Ovary (tissue), 9 donors: ENCODE results near the gene ANKS1B. TPM values are rescaled to one million over a fixed set of nuclear protein-coding genes. Genes with fewer than 3 reads are reported as not detected.

Source experiments
- DNase-seq, 5 donors: peaks; one replicate each; pipeline ENCODE4 v3.0.0-alpha.2; 2019 to 2020
- H3K27ac ChIP-seq, 2 donors: fragments of 200-600 bp; one replicate each; pipeline versions ENCODE4 v1.5.1 to v1.8.0; 2019 to 2022
- H3K27me3 ChIP-seq: fragments of 200-600 bp; one replicate; pipeline ENCODE4 v1.8.0; 2022
- H3K36me3 ChIP-seq: fragments of 200-600 bp; sonication (generic); one replicate; pipeline ENCODE4 v1.5.1; 2019
- H3K4me1 ChIP-seq: one replicate; pipeline ENCODE4 v1.8.1; 2013; ENCODE audit warnings: mild to moderate bottlenecking, moderate library complexity; ENCODE audit not compliant: insufficient read depth
- H3K4me3 ChIP-seq: fragments of 200-600 bp; sonication (generic); one replicate; pipeline ENCODE4 v1.5.1; 2017
- H3K9me3 ChIP-seq, 2 donors: fragments of 200-600 bp in 1 of 2; sonication (generic) in 1 of 2; one replicate each; pipeline versions ENCODE4 v1.5.1 to v1.8.1; 2013 to 2019; ENCODE audit warnings: mild to moderate bottlenecking in 1 of 2, moderate library complexity in 1 of 2
- EP300 ChIP-seq: sonication (generic); formaldehyde crosslinking; IDR thresholded peaks from one replicate; pipeline ENCODE4 v1.6.1; 2017; ENCODE audit warnings: antibody characterized with exemption
- POLR2A ChIP-seq: fragments of 450-650 bp; IDR thresholded peaks from one replicate; pipeline ENCODE4 v1.6.1; 2017; ENCODE audit warnings: antibody characterized with exemption, mild to moderate bottlenecking, moderate library complexity
- WGBS, 3 donors: extraction: QIAGEN DNeasy Blood & Tissue Kit in 1 of 3; methylation state at CpG; one replicate each; pipeline versions ENCODE4 v1.1.5 to v1.1.7; 2013 to 2017; 5-methylcytosine and 5-hydroxymethylcytosine counted together
- intact Hi-C, 4 donors: fragments of 100-400 bp; cut with DNase I; formaldehyde crosslinking; loops; one replicate each; pipeline versions ENCODE4 v1.11.0 to v1.15.1; 2022 to 2023
- polyA plus RNA-seq, 2 donors: library from polyadenylated mRNA; stranded (reverse); fragments of 200-250 nt in 1 of 2; fragments of 350-450 nt in 1 of 2; fragmentation: Illumina TruSeq in 1 of 2; extraction: RNeasy Lipid Tissue Mini Kit (QIAGEN cat#74804) in 1 of 2; gene quantifications; one replicate each; pipeline ENCODE4 v1.2.3, GENCODE V29; 2013 to 2014
- total RNA-seq, 7 donors: library from RNA; depleted of rRNA in 2 of 7; stranded (reverse); fragments of >200 nt in 2 of 7; fragmentation: NEBNext Ultra II Directional in 3 of 7; extraction: Animal tissue kit (Norgen Biotek cat#: 25700) in 3 of 7; gene quantifications; one replicate each; pipeline versions ENCODE4 v1.1.0 to v1.2.4, GENCODE V29; 2016 to 2023
- TF ChIP-seq, protein P1 (sequence below), 3 donors: fragments of 450-650 bp in 2 of 3; fragments of 200-600 bp in 1 of 3; IDR thresholded peaks; one replicate each; pipeline versions ENCODE4 v1.5.1 to v1.8.0; 2016 to 2022; ENCODE audit warnings: antibody characterized with exemption in 3 of 3, mild to moderate bottlenecking in 1 of 3
- donor health status: DM: no; HTN: no; CAD: no; lungs with moderate emphysema.
- donor health status: DM: no; HTN: no; CAD: no.
- donor health status: Bipolar disorder and iron deficiency.
- donor health status: DM: yes; HTN: yes; CAD: no.
- donor health status: DM: no; HTN: no; CAD: no.
- donor health status: DM: yes; HTN: yes; CAD: no.

The ANKS1B gene
- total and polyA plus RNA-seq, 9 donors, result 0.80 to 34.9 (median 7.7) TPM

DNA sequence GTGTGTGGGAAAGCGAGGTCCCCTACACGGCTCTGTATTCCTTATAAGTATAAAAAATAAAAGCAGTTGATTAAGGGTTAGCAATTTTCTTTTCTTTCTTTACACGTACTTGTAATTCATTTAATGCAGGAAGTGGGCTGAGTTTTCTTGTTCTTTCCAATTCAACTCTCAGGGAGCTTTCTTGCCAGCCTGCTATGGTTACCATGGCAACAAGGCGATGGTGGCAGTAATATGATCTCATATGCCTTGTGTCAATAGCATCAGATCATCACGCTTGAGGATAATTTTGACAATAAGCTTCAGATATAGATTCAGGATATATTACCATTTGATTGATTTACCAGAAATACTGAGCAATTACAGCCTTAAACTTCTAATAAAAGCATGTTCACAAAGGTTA, 873.1 kb downstream of the ANKS1B start:
- Histone ChIP-seq H3K27me3 (no peaks in the 10 kb centered on the region), H3K4me1 (no peaks in the 10 kb centered on the region), H3K4me3 (no peak overlapping the region), H3K27ac (no peak overlapping the region), H3K9me3 (no peaks in the 10 kb centered on the region), H3K36me3 (no peaks in the 10 kb centered on the region)
- intact Hi-C loops, result no loop called here
- WGBS, 3 donors, result 61 to 74% (median 73%) methylated on average over 5 of the region's 5 CpGs
- no peak for DNase-seq
- TF ChIP-seq POLR2A (no peak), EP300 (no peak)
- TF ChIP-seq, protein P1, sequence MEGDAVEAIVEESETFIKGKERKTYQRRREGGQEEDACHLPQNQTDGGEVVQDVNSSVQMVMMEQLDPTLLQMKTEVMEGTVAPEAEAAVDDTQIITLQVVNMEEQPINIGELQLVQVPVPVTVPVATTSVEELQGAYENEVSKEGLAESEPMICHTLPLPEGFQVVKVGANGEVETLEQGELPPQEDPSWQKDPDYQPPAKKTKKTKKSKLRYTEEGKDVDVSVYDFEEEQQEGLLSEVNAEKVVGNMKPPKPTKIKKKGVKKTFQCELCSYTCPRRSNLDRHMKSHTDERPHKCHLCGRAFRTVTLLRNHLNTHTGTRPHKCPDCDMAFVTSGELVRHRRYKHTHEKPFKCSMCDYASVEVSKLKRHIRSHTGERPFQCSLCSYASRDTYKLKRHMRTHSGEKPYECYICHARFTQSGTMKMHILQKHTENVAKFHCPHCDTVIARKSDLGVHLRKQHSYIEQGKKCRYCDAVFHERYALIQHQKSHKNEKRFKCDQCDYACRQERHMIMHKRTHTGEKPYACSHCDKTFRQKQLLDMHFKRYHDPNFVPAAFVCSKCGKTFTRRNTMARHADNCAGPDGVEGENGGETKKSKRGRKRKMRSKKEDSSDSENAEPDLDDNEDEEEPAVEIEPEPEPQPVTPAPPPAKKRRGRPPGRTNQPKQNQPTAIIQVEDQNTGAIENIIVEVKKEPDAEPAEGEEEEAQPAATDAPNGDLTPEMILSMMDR (IDR thresholded peaks at IDR 0.05), result no peak

DNA sequence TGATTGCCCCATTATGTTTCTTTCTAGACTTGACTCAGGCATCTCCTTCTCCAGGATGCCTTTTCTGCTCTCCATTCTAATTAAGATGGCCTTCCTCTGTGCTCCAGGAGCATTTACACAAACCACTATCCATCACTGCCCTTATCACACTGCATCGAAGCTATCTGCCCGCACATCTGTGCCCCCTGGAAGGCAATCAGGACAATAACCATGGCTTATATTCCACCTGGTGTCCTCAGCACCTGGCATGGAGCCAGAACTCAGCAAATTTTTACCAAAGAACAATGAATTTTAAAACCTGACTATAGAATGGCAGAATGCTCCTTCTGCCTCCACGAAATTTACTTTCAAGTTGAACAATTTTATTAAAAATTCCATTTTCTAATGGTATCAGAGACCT, 873.9 kb downstream of the ANKS1B start:
- Histone ChIP-seq H3K27ac (no peak overlapping the region), H3K4me1 (no peaks in the 10 kb centered on the region), H3K27me3 (no peaks in the 10 kb centered on the region), H3K4me3 (no peak overlapping the region), H3K36me3 (no peaks in the 10 kb centered on the region), H3K9me3 (no peaks in the 10 kb centered on the region)
- no peak for TF ChIP-seq EP300
- no peak for DNase-seq
- intact Hi-C loops, result no loop called here
- WGBS, 3 donors, result 66 to 80% (median 73%) methylated on average over 3 of the region's 3 CpGs

DNA sequence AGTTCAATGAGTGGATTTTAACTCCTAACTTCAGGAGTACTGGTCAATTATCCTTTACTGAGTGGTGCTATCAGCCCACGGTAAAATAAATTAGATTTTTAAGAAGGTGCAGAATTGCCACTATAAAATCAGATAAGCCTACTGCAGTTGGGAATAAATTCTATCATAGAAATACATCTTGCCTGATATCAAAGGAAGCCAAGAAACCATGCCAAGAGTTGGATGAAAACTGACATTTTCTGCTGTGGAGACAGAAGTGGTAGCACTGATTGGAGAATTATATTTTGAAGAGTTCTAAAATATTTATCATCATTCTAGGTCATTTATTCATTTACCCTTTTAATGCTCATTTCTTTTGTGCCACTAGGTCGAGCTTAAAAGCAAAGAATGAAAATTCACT, 874.5 kb downstream of the ANKS1B start:
- no peaks in the 10 kb centered on the region for H3K4me1 ChIP-seq
- H3K9me3 ChIP-seq, result no peaks in the 10 kb centered on the region
- TF ChIP-seq POLR2A (no peak), EP300 (no peak)
- TF ChIP-seq, protein P1 (IDR thresholded peaks at IDR 0.05), result no peak
- no peaks in the 10 kb centered on the region for H3K27me3 ChIP-seq
- no peak overlapping the region for H3K27ac ChIP-seq
- intact Hi-C loops, result no loop called here
- H3K4me3 ChIP-seq, result no peak overlapping the region
- no peaks in the 10 kb centered on the region for H3K36me3 ChIP-seq
- DNase-seq, result no peak
- WGBS, 3 donors, result 79 to 87% (median 86%) methylated on average over 2 of the region's 2 CpGs

DNA sequence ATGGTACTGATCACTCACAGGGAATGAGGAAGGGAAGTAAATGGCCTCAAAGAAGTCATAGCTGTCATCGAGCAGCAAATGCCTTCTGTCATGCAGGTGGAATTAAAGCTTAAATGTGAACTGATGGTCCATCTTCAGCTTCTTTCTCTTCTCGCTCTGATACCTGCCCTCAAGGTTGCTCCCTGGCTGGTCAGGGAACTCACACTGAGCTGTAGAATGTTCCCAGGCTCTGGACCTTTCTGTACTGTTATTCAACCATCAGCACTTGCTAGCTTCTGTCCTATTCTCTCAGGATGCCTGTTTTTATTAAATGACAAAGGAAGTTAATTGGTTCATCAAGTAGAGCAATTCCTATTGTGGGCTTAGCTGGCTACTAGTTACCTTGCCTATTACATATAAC, 875.8 kb downstream of the ANKS1B start:
- TF ChIP-seq, protein P1 (IDR thresholded peaks at IDR 0.05), result no peak
- TF ChIP-seq POLR2A, result no peak
- TF ChIP-seq EP300, result no peak
- no peak overlapping the region for H3K4me3 ChIP-seq
- H3K9me3 ChIP-seq, result no peaks in the 10 kb centered on the region
- intact Hi-C loops, result no loop called here
- whole genome bisulfite sequencing, 3 donors, result 87 to 88% (median 88%) methylated on average over 2 of the region's 2 CpGs
- H3K27ac ChIP-seq, result no peak overlapping the region
- H3K4me1 ChIP-seq, result no peaks in the 10 kb centered on the region
- H3K27me3 ChIP-seq, result no peaks in the 10 kb centered on the region
- DNase-seq, result no peak
- H3K36me3 ChIP-seq, result no peaks in the 10 kb centered on the region

DNA sequence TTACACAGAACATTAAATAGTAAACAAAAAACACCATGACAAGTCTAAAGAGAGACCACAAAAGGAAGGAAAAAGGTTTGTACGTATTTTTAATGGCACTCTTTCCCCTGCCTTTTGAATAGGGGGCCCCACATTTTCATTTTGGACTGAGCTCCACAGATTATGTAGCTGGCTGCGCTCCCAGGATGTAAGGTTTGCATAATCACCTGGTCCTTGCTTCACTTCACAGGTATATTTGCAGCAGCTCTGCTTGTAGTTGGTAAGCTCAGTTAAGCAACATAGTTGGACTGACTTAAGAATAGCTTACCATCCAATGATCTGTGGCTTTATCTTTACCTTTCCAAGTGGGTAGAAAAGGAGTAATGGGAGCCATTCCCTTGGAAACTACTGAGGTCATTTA, 885.0 kb downstream of the ANKS1B start:
- Histone ChIP-seq H3K9me3 (no peaks in the 10 kb centered on the region), H3K36me3 (no peaks in the 10 kb centered on the region), H3K27ac (no peak overlapping the region), H3K27me3 (no peaks in the 10 kb centered on the region), H3K4me1 (no peaks in the 10 kb centered on the region), H3K4me3 (no peak overlapping the region)
- TF ChIP-seq, protein P1 (IDR thresholded peaks at IDR 0.05), result no peak
- no peak for TF ChIP-seq POLR2A
- intact Hi-C loops, result no loop called here
- 77 to 89% (median 82%) methylated on average over 2 of the region's 2 CpGs for WGBS, 3 donors
- DNase-seq, result no peak
